MG63 (cell line): Measurements from ENCODE around the gene GABPA. TPM values are rescaled to one million over a fixed set of nuclear protein-coding genes. Genes with fewer than 3 reads are reported as not detected.
"Not testable (repeated sequence)": the region's sequence is repeated elsewhere in the genome, so short reads cannot be mapped to it uniquely, and the experiment has no call there.

Experiments
- DNase-seq: peaks from one replicate; pipeline ENCODE4 v3.0.0-alpha.2; 2020
- H3K27me3 ChIP-seq: fragments of 250-450 bp; sonication (Bioruptor Pico); 2 replicates; pipeline ENCODE4 v1.5.1; 2020; ENCODE audit warnings: mild to moderate bottlenecking, moderate library complexity
- H3K36me3 ChIP-seq: fragments of 250-450 bp; sonication (Bioruptor Pico); 2 replicates; pipeline ENCODE4 v1.5.1; 2020; ENCODE audit warnings: mild to moderate bottlenecking, moderate library complexity
- H3K4me3 ChIP-seq: fragments of 250-450 bp; sonication (Bioruptor Pico); 2 replicates; pipeline ENCODE4 v1.5.1; 2020; ENCODE audit warnings: mild to moderate bottlenecking, moderate library complexity
- H3K9me3 ChIP-seq: fragments of 250-450 bp; sonication (Bioruptor Pico); 2 replicates; pipeline ENCODE4 v1.5.1; 2020; ENCODE audit warnings: mild to moderate bottlenecking, moderate library complexity
- total RNA-seq: library from RNA; depleted of rRNA; stranded (reverse); fragments of >200 nt; shearing (Covaris generic); gene quantifications from 2 replicates; pipeline ENCODE4 v1.2.3, GENCODE V29; 2014; ENCODE audit warnings: low replicate concordance; rRNA removed

Gene GABPA
- total RNA-seq, 1 experiment from 2014 or later: 11.6 TPM

GRCh38 chr21:25778126-25778875 is 43.5 kb downstream of the GABPA start:
- H3K9me3 ChIP-seq, H3K27me3 ChIP-seq, H3K4me3 ChIP-seq, H3K36me3 ChIP-seq, DNase-seq: not testable (repeated sequence)

DNA sequence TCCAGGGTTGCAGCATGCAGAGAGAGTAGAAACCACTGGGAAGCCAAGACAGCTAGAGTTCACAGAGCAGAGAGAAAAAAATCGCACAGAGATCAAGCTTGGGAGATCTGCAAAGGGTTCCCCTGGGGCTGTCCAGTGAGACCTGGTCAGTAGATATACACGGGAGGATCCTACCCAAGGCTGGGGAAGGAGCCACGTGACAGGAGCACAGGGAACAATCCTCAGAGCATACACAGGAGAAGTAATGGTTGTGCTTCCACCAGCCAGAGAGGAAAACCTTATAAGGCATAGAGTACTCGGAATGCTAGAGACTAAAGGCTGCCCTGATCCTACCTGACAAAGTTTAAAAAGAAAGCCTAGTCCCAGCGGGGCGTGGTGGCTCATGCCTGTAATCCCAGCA is 53.9 kb downstream of the GABPA start:
- Histone ChIP-seq H3K27me3 (peaks cover 9% of the 10 kb centered on the region; the same call in 1 of the 2 replicates), H3K9me3 (no peaks in the 10 kb centered on the region), H3K4me3 (no peak overlapping the region), H3K36me3 (no peaks in the 10 kb centered on the region)
- DNase-seq: no peak

DNA sequence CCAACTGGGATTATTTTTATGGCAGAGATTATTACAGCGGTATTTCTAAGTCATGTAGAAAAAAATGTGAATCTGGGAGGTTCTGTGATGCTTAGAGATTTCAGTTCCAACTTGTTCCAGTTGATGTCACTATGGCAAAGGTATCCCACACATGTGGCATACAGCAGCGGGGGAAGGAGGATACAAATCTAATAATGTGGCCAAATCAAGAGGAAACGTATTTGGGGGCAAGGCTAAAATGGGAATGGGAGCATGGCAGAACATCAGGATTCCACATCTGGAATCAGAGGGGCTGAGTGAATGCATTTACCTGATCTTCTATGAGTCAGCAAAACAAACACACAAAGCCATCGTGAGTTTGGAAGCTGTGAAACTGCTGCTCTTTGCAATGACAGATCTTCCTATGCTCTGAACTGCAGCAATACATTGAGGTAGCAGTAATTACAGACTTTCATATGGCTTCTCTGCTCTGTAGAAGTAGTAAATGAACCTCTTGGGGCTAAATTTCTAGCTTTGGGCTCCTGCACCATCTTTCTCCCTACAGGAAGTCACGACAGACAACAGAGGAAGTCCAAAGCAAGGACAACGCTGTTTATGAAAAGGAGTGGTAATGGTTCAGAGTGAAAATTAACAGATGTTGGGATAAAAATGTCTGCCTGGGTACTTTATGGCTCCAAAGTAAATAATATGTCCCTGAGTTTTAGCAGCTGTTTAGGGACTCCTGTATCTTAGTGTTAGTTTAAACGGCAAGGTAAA is 55.5 kb downstream of the GABPA start:
- Histone ChIP-seq H3K9me3 (no peaks in the 10 kb centered on the region), H3K4me3 (peak overlapping the region; percentile 20), H3K36me3 (no peaks in the 10 kb centered on the region), H3K27me3 (peaks cover 6% of the 10 kb centered on the region; the same call in 1 of the 2 replicates)
- no peak for DNase-seq

- Histone ChIP-seq H3K4me3 (no peak overlapping the region; the same call in 1 of the 2 replicates), H3K9me3 (no peaks in the 10 kb centered on the region), H3K36me3 (no peaks in the 10 kb centered on the region), H3K27me3 (peaks cover 3% of the 10 kb centered on the region; the same call in 1 of the 2 replicates)
- DNase-seq: no peak
Observed at GRCh38 chr21:25790878-25791204, 56.1 kb downstream of the GABPA start.

- 0 out of 2 replicates have a peak, but pooled peaks cover under 1% of the 10 kb centered on the region for H3K27me3 ChIP-seq
- DNase-seq: no peak
- no peak overlapping the region for H3K4me3 ChIP-seq
Observed at GRCh38 chr21:25791319-25791718, 56.5 kb downstream of the GABPA start.

GRCh38 chr21:25801217-25802014 is 66.6 kb downstream of the GABPA start:
- Histone ChIP-seq H3K27me3 (peaks cover 3% of the 10 kb centered on the region; the same call in 1 of the 2 replicates), H3K4me3 (0 out of 2 replicates have a peak overlapping the region, but pooled peaks have one; percentile 2), H3K36me3 (no peaks in the 10 kb centered on the region), H3K9me3 (no peaks in the 10 kb centered on the region)
- peak; percentile 80 for DNase-seq

More at GRCh38 chr21:25791319-25791718, 56.5 kb downstream of the GABPA start:
- no peaks in the 10 kb centered on the region for H3K36me3 ChIP-seq
- H3K9me3 ChIP-seq: no peaks in the 10 kb centered on the region

GRCh38 chr21:25806060-25806459 is 71.3 kb downstream of the GABPA start:
- Histone ChIP-seq H3K36me3 (no peaks in the 10 kb centered on the region), H3K9me3 (no peaks in the 10 kb centered on the region), H3K27me3 (no peaks in the 10 kb centered on the region), H3K4me3 (no peak overlapping the region)
- DNase-seq: no peak

- Histone ChIP-seq H3K36me3 (no peaks in the 10 kb centered on the region), H3K9me3 (no peaks in the 10 kb centered on the region), H3K4me3 (no peak overlapping the region), H3K27me3 (no peaks in the 10 kb centered on the region)
- DNase-seq: no peak
Observed at GRCh38 chr21:25807191-25807590, 72.4 kb downstream of the GABPA start.

- no peak overlapping the region for H3K4me3 ChIP-seq
- no peaks in the 10 kb centered on the region for H3K9me3 ChIP-seq
- DNase-seq: peak; percentile 27
- H3K27me3 ChIP-seq: no peaks in the 10 kb centered on the region
- H3K36me3 ChIP-seq: no peaks in the 10 kb centered on the region
Observed at GRCh38 chr21:25809013-25809412, 74.2 kb downstream of the GABPA start.

DNA sequence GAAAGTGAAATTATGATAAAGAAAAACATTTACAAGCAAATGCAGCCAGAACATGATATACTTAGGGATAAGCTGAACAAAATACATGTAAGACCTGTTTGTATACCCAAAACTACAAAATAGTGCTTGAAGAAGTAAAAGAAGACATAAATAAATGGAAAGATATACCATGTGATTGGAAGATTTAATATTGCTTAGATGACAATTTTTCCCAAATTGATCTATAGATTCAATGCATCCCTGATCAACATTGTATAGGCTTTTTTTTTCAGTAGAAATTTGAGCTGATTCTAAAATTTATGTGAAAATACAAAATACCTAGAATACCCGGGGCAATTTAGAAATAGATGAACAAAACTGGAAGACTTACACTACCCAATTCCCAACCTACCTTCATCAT is 76.4 kb downstream of the GABPA start:
- H3K9me3 ChIP-seq: no peaks in the 10 kb centered on the region
- H3K4me3 ChIP-seq: no peak overlapping the region
- no peak for DNase-seq
- H3K27me3 ChIP-seq: no peaks in the 10 kb centered on the region
- no peaks in the 10 kb centered on the region for H3K36me3 ChIP-seq

GRCh38 chr21:25813917-25814316 is 79.1 kb downstream of the GABPA start:
- H3K9me3 ChIP-seq: no peaks in the 10 kb centered on the region
- no peak overlapping the region for H3K4me3 ChIP-seq
- DNase-seq: no peak
- no peaks in the 10 kb centered on the region for H3K36me3 ChIP-seq
- no peaks in the 10 kb centered on the region for H3K27me3 ChIP-seq

- no peak for DNase-seq
- H3K9me3 ChIP-seq: no peaks in the 10 kb centered on the region
- no peaks in the 10 kb centered on the region for H3K27me3 ChIP-seq
- no peak overlapping the region for H3K4me3 ChIP-seq
- no peaks in the 10 kb centered on the region for H3K36me3 ChIP-seq
Observed at GRCh38 chr21:25818121-25818520, 83.3 kb downstream of the GABPA start.

DNA sequence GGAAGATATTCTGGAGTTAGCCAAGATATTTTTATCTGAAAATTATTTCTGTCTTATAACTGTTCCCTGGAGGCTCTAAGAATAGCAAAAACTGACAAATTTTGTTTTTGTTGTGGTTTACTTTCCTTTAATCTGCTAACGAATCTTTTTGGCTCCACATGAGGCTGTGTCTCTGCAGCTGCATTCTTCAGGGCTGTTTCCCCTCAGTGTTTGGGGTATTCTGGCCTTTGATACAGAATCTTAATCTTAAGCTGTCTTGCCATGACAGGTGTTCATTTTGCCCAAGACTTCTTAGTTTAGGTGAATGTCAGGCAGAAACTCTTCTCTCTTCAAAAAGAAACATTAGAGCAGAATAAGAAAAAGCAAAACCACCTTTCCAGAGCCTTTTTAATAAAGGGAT is 83.8 kb downstream of the GABPA start:
- DNase-seq: no peak
- Histone ChIP-seq H3K27me3 (no peaks in the 10 kb centered on the region), H3K9me3 (no peaks in the 10 kb centered on the region)

More for the DNA sequence above, 83.8 kb downstream of the GABPA start:
- H3K36me3 ChIP-seq: no peaks in the 10 kb centered on the region
- no peak overlapping the region for H3K4me3 ChIP-seq

Other genes starting within 250 kb of the GABPA start
- gene MRPL39, start 127.5 kb upstream of the GABPA start, total RNA-seq: 43.0 and 49.9 TPM in 2 replicates
- gene JAM2, start 95.7 kb upstream of the GABPA start, total RNA-seq: 0.07 TPM in 1 of 2 replicates, not detected in the other
- 105 and 153 TPM in 2 replicates for gene ATP5PF, start 68 bp upstream of the GABPA start, total RNA-seq